ENCODE measurements around the gene ELK4. TPM values are rescaled to one million over a fixed set of nuclear protein-coding genes. Genes with fewer than 3 reads are reported as not detected.

The ELK4 gene
- total RNA-seq, 1 donor from 2014 or later = 95.1 TPM

DNA sequence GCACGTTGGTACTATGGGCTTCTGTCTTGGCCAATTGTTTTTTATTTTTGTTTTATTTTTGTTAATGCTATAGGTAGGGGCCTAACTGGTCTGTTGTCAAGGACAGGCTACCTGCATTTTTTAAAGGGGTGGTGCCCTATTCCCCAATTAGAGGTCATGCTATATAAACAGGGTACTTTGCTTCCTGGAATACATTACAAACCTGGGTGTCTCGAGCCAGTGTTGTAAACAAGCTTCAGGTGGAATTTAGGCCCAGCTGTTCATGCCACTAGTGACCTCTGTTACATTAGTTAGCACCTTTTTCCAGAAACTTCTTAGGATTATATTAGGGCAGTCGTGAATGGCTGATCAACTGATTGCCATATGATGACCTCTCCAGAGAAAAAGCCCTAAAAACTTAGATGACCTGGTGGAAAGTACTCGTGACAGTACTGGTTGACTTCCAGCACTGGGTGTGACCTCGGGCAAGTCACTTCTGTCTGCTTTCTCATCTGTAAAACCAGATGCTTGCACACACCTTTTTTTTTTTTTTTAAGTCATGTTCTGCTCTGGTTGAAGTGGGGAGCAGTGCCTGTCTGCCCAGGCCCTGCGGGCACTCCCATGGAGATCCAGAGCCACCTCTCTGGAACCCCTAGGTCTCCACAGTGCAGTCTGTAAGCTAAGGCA lies 46.5 kb downstream of the ELK4 start:
- intact Hi-C loops (cut with micrococcal nuclease) = no loop called here

DNA sequence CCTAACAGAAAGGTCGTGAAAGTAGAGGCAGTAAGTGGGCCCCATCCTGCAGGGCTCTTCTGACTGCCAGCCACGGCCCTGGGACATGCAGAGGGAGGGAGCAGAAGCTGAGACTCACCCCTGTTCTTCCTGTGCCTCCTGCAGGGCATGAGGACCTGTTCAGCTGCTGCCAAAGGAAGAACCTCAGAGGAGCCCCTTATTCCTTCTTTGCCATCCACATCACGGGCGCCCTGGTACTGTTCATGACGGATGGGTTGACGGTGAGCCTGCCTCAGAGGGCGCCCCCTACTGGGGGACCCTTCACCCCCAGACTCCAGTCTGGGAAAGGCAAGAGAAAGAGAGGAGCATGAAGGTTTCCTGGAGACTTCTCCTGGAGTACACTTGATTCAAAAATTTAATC lies 47.1 kb downstream of the ELK4 start:
- intact Hi-C loops (cut with micrococcal nuclease) = no loop called here

DNA sequence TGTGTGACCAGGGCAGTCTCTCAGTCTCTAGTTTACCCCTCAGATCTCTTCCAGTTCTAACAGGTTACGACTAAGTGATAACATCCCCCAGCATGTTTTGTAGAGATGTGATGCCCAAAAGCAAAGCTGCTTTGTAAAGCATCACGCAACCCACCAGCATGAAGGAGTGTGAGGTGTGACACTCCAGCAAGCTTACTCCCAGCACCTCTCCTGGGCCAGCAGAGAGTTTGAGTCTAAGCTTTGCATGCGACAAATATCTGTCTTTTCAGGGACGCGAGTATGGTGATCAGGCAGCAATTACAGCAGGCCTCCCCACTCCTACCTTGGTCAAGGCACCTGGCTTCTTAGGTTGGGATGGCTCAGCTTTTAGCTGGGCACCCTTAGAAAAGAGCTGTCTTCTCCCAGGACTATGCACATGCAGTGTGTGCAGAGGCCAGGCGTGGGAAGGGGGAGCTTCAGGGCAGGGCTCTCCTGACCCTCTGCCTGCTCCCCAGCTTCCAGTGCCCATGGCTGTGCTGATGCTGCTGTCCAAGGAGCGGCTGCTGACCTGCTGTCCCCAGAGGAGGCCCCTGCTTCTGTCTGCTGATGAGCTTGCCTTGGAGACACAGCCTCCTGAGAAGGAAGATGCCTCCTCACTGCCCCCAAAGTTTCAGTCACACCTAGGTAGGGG lies 48.2 kb downstream of the ELK4 start:
- intact Hi-C loops (cut with micrococcal nuclease) = no loop called here

DNA sequence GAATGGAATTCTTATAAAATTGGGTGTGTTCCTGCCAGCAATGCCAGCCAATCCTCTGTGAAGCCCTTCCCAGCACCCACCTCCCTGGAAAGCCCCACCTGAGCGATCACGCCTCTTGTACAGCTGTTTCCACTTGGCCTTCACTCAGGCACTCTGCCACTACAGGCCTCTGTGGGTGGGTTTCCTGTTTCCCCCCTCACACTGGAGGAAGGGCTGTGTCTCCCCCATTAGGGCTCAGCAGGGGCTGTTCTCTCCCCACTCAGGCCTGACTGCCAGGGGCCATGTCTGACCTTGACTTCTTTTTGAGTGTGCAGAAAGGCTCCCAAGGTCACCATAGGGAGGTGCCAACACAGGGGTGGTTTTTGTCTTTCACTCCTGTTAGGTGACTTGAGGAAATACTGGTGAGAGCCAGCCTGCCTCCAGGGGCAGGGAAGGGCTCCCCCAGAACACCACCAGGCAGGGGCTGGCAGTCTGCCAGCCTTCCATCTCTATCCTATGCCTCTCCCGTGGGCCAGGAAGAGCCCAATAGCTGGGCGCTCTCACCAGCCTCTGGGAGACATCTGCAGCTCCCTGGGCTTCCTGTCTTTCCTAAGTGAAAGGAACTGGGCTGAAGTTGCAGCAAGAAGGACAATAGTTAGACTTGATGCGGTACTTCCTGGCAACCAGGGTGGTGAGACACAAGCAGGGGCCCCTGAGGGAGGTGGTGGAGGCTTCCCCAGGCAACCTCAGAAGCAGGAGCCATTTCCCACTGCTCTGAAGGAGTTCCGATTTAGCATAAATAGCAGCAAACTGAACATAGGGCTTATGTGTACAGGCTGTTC lies 49.1 kb downstream of the ELK4 start:
- intact Hi-C loops (cut with micrococcal nuclease) = no loop called here

DNA sequence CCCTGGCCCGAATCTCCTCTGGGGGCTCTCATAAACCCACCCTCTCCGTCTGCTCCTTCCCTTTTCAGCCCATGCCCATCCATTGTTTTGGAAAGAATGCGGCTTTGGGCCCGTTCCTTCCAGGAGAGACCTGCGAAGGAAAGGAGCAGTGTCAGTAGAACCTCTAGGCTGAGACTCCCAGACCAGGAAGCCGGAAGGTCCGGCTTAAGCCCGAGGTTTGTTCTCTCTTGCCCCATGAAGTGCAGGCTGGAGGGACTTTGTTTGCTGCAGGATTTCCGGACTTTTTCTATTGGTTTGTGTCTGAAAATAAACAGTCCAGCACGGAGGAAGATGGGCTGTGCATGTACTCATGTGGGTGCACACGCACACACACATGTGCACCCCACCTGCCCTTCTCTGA lies 49.8 kb downstream of the ELK4 start:
- intact Hi-C loops (cut with micrococcal nuclease) = no loop called here

DNA sequence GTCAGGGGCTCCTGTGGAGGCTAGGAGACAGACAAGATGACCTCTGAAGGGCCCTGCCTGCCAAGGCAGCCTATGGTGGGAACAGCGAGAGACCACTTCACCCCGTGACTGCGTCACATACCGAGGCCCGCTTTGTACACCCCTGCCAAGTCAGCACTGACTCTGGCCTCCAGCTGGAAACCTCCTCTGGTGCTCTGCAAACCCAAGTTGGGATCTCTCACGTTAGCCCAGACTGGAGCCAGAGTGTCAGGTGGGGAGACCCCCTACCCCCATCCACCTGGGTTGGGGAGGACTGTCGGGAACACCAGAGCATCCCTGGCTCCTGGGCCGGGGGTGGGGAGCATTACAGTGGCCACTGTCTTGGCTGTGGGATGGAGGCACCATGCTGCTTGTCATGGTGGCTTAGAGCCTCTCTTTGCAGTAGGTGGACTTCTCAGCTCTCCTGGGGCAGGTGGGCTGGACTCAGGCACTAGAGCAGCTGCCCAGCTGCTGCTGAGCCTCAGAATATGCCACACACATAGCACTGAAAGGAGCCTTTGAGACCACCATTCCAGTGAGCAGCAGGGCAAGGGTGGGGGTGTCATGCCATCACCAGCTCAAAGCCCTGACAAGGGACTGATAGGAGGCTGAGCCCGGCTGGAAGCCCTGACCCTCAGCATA lies 50.4 kb downstream of the ELK4 start:
- intact Hi-C loops (cut with micrococcal nuclease) = no loop called here

DNA sequence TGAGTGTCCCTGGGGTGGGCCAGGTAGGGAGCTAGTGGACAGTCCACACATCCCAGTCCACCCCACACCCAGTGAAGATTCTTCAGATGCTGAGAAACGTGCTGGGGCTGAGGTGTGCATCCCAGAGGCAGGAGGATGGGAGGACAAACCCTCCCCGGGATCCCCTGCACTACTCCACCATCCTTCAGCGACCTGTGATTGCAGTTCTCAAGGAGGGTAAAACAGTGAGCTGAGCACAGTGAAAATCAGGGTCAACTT lies 51.0 kb downstream of the ELK4 start:
- intact Hi-C loops (cut with micrococcal nuclease) = no loop called here

DNA sequence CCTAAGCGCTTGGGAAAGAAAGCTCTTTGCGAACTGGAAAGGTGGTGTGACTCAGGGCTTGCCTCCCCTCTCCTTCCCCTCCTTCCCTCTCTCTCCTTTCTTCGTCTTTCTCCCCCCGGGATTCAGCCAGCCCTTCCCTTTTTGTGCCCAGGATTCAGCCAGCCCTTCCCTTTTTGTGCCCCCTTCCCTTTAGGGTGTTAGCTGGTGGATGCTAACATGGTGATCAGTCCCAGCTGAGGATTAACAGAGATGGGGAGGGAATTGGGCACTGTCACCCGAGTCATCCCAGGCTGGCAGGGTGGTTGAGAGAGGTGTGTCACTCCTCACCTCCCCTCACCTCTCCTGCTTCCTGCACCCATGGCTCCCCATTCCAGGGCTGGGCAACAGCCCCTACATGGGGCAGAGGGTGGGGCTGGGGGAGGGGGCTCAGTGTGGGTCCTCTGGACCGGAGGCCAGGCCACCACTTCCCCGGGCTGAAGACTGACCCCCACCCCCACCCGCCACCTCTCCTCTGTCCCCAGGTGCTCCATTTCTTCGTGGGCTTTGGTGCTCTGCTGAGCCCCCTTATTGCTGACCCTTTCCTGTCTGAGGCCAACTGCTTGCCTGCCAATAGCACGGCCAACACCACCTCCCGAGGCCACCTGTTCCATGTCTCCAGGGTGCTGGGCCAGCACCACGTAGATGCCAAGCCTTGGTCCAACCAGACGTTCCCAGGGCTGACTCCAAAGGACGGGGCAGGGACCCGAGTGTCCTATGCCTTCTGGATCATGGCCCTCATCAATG lies 51.5 kb downstream of the ELK4 start:
- intact Hi-C loops (cut with micrococcal nuclease) = no loop called here

DNA sequence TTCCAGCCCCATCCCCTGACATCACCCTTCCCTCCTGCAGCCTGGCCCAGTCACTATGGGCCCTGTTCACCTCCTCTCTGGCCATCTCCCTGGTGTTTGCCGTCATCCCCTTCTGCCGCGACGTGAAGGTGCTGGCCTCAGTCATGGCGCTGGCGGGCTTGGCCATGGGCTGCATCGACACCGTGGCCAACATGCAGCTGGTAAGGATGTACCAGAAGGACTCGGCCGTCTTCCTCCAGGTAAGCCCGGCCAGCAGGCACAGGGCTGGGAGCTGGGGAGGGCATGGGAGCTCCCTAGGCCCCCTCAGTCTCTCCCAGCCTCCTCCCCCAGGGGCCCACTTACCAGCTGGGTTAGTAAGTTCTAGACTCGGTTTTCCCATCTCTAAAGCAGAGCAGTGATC lies 52.1 kb downstream of the ELK4 start:
- intact Hi-C loops (cut with micrococcal nuclease) = no loop called here

DNA sequence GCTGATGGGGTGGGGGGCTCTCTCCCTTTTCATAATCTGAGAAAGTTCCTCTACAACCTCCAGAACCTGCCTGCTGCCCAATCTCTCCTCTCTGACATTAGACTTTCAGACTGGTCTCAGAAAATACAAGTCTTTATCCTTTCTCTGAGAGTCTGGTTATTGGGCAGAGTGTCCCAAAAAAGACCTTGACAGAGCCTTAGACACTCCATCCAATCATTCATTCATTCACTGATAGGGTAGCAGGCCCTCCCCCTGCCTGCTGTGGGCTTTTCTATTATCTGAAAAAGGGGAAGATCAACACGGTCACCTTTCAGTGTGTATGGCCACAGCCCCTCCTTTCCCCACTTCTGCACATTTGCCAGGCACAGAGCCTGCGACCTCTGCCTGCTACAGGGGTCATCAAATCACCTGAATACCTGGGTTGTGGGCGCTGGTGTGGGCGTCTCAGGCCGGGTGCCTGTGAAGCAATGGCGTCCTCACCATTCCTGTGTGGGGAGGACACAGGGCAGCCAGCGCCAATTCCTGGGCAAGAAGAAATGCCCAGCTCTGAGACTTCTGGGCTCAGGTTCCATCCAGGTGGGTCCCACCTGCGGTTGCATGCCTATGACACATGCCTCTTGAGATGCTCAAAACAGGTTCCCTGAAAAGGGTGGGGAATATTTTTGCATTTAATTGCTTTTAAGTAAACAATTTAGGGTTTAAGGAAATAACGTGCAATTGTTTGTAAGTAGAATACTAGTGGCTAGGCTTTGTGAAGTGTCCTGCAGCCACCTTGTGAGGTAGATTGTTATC lies 52.8 kb downstream of the ELK4 start:
- intact Hi-C loops (cut with micrococcal nuclease) = no loop called here

DNA sequence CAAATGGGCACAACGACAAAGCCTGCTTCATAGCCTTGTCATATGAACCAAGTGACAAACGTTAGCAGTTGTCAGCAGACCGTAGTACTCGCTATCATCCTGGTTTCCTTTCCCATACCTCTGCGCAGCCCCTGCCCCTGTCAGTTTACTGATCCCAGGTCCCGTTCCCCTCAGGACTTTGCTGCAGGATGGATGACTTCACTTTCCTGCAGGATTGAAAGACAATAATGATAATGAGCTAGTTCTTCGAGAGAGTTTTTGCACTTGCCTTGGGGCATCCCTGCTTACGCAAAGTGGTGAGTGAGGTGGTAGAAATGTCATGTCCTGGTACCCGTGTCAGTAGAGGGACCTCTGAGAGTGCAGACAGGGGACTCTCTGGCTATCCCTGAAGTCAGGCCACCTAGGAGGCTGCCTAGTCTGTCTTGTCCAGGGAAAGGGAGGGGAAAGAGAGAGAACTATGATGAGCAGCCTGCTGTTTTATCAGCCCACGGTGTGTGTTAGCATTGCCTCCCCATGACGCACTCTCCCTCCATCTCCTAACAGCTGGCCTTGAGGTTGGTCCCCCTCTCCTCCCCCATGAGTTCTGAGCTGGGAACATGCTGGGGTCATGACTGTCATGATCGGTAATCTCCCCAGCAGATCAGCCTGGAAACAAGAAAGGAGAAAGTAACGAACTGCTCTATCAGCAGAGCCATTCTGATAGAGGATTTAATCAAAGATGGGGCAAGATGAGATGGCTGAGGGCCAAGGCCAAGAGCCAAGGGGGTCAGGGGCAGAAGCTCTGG lies 53.7 kb downstream of the ELK4 start:
- intact Hi-C loops (cut with micrococcal nuclease) = no loop called here

DNA sequence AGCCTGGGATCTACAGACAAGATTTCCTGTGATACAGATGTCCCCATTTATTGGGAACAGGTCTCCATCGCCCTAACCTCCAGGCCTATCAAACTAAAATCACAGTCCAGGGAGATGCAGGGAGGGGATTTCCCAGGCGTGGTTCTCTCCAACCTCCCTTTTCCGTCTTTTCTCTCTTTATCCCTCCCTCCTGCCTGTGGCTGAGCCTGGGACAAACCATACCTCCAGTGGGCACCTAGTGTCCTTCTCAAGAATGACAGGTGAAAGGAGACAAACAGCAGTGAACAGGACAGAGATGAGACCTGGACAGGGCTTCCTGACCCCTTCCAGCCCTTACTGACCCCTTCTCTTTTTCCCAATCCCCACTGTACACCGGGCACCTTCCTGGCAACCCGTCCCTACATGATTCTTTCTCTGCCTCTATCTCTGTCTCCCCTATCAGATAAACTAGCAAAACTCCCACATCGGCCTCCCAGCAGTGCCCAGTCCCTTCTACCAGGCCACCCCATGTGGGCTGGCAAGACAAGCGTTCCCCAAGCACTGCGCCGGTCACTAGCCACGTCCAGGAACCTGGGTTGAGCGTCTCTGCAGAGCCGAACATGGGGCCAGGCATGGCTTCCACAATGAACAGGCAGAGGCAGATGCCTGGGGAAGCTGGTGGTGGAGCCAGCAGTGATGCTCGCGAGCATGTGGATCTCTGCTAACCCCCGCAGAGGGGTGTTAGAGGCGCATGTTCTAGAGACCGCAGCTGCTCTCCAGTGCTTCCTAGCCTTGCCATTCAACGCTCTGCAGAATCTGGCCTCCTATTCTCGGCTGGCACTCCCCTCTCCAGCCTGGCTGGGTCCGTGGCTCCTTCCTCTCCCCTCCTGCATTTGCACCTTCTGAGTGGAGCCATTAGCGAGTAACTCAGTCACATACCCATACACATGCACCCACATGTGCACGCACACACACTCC lies 54.7 kb downstream of the ELK4 start:
- intact Hi-C loops (cut with micrococcal nuclease) = no loop called here

DNA sequence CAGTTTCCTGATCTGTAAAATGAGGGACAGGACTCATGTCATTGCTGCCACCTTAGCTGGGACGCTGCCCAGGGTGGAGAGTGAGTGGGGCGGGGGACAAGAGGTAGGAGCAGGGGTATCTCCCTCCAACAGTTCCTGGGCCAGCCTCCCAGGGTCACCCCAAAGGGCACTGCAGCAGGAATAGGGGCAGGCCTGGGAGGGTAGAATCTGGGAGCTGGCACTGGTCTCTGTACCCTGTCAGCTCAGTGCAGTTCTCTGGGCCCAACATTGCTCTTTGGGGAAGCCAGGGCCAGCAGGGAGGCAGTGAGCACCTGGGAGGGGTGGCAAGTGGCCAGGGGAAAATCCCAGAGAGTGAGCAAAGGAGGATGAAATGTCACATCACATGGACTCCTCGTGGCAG lies 55.8 kb downstream of the ELK4 start:
- intact Hi-C loops (cut with micrococcal nuclease) = no loop called here

DNA sequence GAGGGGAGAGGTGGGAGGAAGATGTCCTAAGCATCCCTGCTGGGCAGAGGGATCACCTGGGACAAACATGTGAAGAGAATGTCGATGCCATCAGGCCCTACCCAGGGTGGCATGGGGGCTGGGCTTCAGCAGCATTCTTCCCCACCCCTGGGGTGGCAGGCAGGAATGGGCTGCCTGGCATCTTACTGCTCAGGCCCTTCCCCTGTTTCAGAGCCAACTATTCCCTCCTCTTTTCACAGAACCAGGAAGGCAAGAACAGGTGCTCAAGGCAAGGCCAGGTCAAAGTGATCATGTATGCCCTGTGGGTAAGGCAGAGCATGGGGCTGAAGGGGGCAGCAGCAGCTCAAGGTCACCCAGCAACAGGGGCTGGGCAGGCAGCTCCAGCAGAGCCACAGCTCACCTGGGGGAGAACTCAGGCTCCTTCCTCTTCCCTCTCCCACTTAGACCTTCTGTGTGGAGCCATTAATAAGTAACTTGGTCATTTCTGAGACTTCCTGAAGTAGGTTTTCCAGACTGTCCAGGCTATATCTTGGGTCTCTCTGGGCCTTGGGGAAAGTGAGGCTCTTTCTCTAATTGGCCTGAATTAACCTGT lies 56.4 kb downstream of the ELK4 start:
- intact Hi-C loops (cut with micrococcal nuclease) = no loop called here

DNA sequence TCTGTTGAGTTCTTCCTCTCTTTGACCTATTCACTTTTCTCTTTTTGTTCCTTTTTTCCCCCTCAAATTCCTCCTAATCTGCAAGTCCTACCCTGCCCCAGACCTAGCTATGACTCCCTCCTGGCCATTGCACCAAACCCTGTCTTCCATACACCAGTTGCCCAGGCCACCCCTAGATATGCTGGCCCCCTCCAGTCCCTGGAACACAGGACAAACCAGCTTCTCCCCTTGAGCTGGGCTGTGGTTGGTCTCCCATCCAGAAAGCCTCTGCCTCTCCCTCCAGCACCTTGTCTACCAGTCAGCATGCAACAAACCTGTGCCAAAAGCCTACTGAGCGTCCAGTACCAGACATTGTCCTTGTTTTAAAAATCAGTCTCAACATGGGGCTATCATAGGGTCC lies 59.4 kb downstream of the ELK4 start:
- intact Hi-C loops (cut with micrococcal nuclease) = no loop called here

DNA sequence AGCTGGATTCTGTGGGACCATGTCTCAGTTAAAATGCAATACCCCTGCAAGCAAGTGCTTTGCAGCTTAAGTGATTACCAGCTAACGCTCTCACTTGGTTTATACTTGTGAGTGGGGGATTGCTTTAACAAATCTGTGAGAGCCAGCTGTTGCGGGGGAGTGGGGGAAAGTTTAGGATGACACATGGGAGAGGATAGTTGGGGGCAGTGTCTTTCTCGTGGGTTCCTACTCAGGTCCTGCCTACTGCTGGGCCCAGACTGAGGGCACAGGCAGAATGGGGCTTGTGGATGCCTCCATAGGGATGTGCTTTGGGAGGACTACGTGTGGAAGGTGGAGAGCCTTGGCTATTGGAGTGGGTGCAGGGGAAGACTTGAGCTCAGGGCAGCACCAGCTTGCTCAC lies 60.1 kb downstream of the ELK4 start:
- intact Hi-C loops (cut with micrococcal nuclease) = no loop called here

DNA sequence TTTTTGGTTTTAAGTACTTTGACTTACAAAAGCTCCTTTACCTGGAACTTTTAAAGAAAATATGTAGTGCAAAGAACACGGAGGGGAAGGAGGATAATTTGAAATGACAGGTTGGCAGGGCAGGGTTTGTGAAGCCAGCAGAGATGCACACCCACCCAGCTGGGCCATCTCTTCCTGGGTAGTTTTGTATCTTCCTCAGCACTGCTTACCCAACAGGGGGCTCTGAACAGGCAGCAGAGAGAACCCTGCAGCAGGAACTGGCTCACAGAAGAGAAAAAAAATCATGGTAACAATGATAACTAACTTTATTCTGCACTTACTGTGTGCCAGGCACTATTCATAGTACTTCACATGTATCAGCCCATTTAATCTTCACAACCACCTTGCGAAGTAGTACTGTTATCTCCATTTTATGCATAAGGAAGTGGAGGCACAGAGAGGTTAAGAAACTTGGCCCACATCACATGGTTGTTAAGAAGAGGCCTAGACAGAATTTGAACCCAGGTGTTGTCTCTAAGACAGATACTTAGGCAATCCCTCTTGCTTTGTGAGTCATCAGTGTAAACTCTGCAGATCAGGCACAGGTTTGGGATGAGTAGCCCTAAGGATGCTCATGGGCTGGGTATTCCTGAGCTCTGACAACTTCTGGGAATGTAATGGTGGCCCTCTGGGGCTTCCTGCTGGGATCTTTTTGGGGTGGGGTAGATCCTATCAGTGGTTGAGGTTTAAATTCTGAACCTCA lies 60.8 kb downstream of the ELK4 start:
- intact Hi-C loops (cut with micrococcal nuclease) = no loop called here

DNA sequence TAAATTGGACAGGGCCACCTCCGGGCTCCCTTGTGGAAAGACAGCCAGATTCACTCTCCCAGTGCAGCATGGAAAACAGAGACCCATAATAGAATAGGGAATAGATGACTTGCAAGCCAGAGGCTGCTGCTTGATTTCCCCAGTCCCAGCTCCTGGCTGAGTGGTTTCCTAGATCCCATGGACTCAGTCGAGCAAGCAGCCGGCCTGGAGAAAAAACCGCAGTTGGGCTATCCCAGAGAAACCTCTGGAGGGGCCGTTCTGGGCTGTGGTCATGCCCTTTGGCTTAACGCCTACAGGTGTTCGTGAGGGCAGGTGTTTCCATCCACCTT lies 61.7 kb downstream of the ELK4 start:
- intact Hi-C loops (cut with micrococcal nuclease) = no loop called here

All from T-helper 2 cell treated with Interferon-gamma antibody and Interleukin-4, amounts not matched to agents 100 ng/mL and 5 ng/mL, for 36 hours (primary cell).